H9 (cell line): Measurements from ENCODE around the gene ETV6. TPM values are rescaled to one million over a fixed set of nuclear protein-coding genes. Genes with fewer than 3 reads are reported as not detected.

Experiments
- DNase-seq: peaks from one replicate; pipeline ENCODE4 v3.0.0-alpha.2; 2017
- H2AFZ ChIP-seq: one replicate; pipeline ENCODE4 v1.6.1; 2013; ENCODE audit warnings: mild to moderate bottlenecking, low read length, control low read depth, moderate library complexity
- H2AK5ac ChIP-seq: 2 replicates; pipeline ENCODE4 v1.6.1; 2013; ENCODE audit warnings: low read length, control low read depth, mixed read lengths; ENCODE audit not compliant: insufficient read length
- H2BK120ac ChIP-seq: one replicate; pipeline ENCODE4 v1.6.1; 2013; ENCODE audit warnings: low read depth, mild to moderate bottlenecking, low read length, control low read depth, inconsistent platforms; ENCODE audit not compliant: poor library complexity, severe bottlenecking
- H2BK12ac ChIP-seq: 2 replicates; pipeline ENCODE4 v1.6.1; 2013; ENCODE audit warnings: low read length, control low read depth, mixed read lengths, low read depth; ENCODE audit not compliant: insufficient read length
- H2BK15ac ChIP-seq: 2 replicates; pipeline ENCODE4 v1.6.1; 2013; ENCODE audit warnings: low read depth, low read length, control low read depth
- H2BK20ac ChIP-seq: one replicate; pipeline ENCODE4 v1.6.1; 2013; ENCODE audit warnings: low read depth, mild to moderate bottlenecking, low read length, control low read depth, inconsistent platforms; ENCODE audit not compliant: poor library complexity, severe bottlenecking
- H2BK5ac ChIP-seq: 2 replicates; pipeline ENCODE4 v1.6.1; 2013; ENCODE audit warnings: low read length, control low read depth, mixed read lengths; ENCODE audit not compliant: insufficient read length
- H3K14ac ChIP-seq: 2 replicates; pipeline ENCODE4 v1.6.1; 2013; ENCODE audit warnings: low read length, control low read depth; ENCODE audit not compliant: insufficient read depth
- H3K18ac ChIP-seq: 2 replicates; pipeline ENCODE4 v1.6.1; 2013; ENCODE audit warnings: low read depth, mild to moderate bottlenecking, mixed read lengths, low read length, control low read depth; ENCODE audit not compliant: insufficient read length
- H3K23ac ChIP-seq: 2 replicates; pipeline ENCODE4 v1.6.1; 2013; ENCODE audit warnings: low read length, control low read depth, mixed read lengths, low read depth; ENCODE audit not compliant: insufficient read length
- H3K23me2 ChIP-seq: 2 replicates; pipeline ENCODE4 v1.6.1; 2013; ENCODE audit warnings: low read depth, mild to moderate bottlenecking, mixed read lengths, low read length, control low read depth; ENCODE audit not compliant: insufficient read length, poor library complexity, severe bottlenecking
- H3K27ac ChIP-seq: 2 replicates; pipeline ENCODE4 v1.5.1; 2013; ENCODE audit warnings: low read length, control low read depth, mixed read lengths, low read depth; ENCODE audit not compliant: insufficient read length
- H3K27me3 ChIP-seq: 2 replicates; pipeline ENCODE4 v1.6.1; 2013; ENCODE audit warnings: low read length, control low read depth, inconsistent platforms; ENCODE audit not compliant: insufficient read depth
- H3K4ac ChIP-seq: 2 replicates; pipeline ENCODE4 v1.6.1; 2013; ENCODE audit warnings: low read depth, mild to moderate bottlenecking, control low read depth, inconsistent platforms, low read length, moderate library complexity
- H3K4me1 ChIP-seq: 2 replicates; pipeline ENCODE4 v1.6.1; 2013; ENCODE audit warnings: low read length, control low read depth, inconsistent platforms; ENCODE audit not compliant: insufficient read depth
- H3K4me2 ChIP-seq: 2 replicates; pipeline ENCODE4 v1.6.1; 2013; ENCODE audit warnings: low read length, control low read depth, mixed read lengths; ENCODE audit not compliant: insufficient read length, insufficient read depth
- H3K56ac ChIP-seq: 2 replicates; pipeline ENCODE4 v1.6.1; 2013; ENCODE audit warnings: low read depth, mild to moderate bottlenecking, mixed read lengths, low read length, control low read depth; ENCODE audit not compliant: insufficient read length
- H3K79me1 ChIP-seq: 2 replicates; pipeline ENCODE4 v1.6.1; 2013; ENCODE audit warnings: low read depth, mild to moderate bottlenecking, moderate library complexity, low read length, control low read depth, inconsistent platforms; ENCODE audit not compliant: insufficient read depth, poor library complexity, severe bottlenecking
- H3K79me2 ChIP-seq: 2 replicates; pipeline ENCODE4 v1.6.1; 2013; ENCODE audit warnings: low read length, control low read depth, inconsistent platforms; ENCODE audit not compliant: insufficient read depth
- H3K9ac ChIP-seq: 2 replicates; pipeline ENCODE4 v1.6.1; 2013; ENCODE audit warnings: low read length, control low read depth, mixed read lengths; ENCODE audit not compliant: insufficient read length; ENCODE audit errors: extremely low read depth
- H3K9me3 ChIP-seq: one replicate; pipeline ENCODE4 v1.6.1; 2013; ENCODE audit warnings: low read depth, low read length, inconsistent platforms; ENCODE audit not compliant: control insufficient read depth
- H3T11ph ChIP-seq: one replicate; pipeline ENCODE4 v1.6.1; 2013; ENCODE audit warnings: mild to moderate bottlenecking, low read length, control low read depth, inconsistent platforms
- H4K20me1 ChIP-seq: one replicate; pipeline ENCODE4 v1.6.1; 2013; ENCODE audit not compliant: control insufficient read depth, insufficient read length, insufficient read depth
- H4K5ac ChIP-seq: 2 replicates; pipeline ENCODE4 v1.6.1; 2013; ENCODE audit warnings: low read depth, mild to moderate bottlenecking, mixed read lengths, low read length, control low read depth; ENCODE audit not compliant: insufficient read length
- H4K8ac ChIP-seq: replicated peaks from 2 replicates; pipeline ENCODE4 v1.6.1; 2013; ENCODE audit warnings: low read length, control low read depth, mixed read lengths, low read depth; ENCODE audit not compliant: insufficient read length
- H4K91ac ChIP-seq: 2 replicates; pipeline ENCODE4 v1.6.1; 2013; ENCODE audit warnings: low read depth, mild to moderate bottlenecking, moderate library complexity, mixed read lengths, low read length, control low read depth; ENCODE audit not compliant: insufficient read length
- H3K27ac Mint-ChIP-seq, 3 experiments: 2 replicates in 2 of 3; 3 replicates in 1 of 3; pipeline ENCODE4 v1.8.0; 2020 to 2021; ENCODE audit warnings: mixed read lengths in 3 of 3, mild to moderate bottlenecking in 1 of 3, moderate library complexity in 1 of 3
- H3K27me3 Mint-ChIP-seq: 2 replicates; pipeline ENCODE4 v1.8.0; 2021; ENCODE audit warnings: low read depth, mild to moderate bottlenecking, moderate library complexity, mixed read lengths
- H3K36me3 Mint-ChIP-seq, 3 experiments: 2 replicates in 2 of 3; 3 replicates in 1 of 3; pipeline ENCODE4 v1.8.0; 2020 to 2021; ENCODE audit warnings: low read depth in 3 of 3, mixed read lengths in 3 of 3; ENCODE audit not compliant: insufficient read depth in 1 of 3
- H3K4me1 Mint-ChIP-seq, 2 experiments: 2 replicates each; pipeline ENCODE4 v1.8.0; 2020; ENCODE audit warnings: mixed read lengths in 2 of 2
- H3K4me3 Mint-ChIP-seq, 2 experiments: 2 replicates in 1 of 2; 3 replicates in 1 of 2; pipeline ENCODE4 v1.8.0; 2020 to 2021; ENCODE audit warnings: mild to moderate bottlenecking in 2 of 2, mixed read lengths in 2 of 2, moderate library complexity in 1 of 2
- H3K9me3 Mint-ChIP-seq, 2 experiments: 2 replicates in 1 of 2; 3 replicates in 1 of 2; pipeline ENCODE4 v1.8.0; 2020; ENCODE audit warnings: mild to moderate bottlenecking in 2 of 2, mixed read lengths in 2 of 2, moderate library complexity in 1 of 2
- WGBS: extraction: QIAGEN DNeasy Blood & Tissue Kit; methylation state at CpG from one replicate; pipeline ENCODE4 v1.1.7; 2013; ENCODE audit warnings: missing lambda C conversion rate, low lambda C conversion rate, mixed read lengths; ENCODE audit not compliant: insufficient read length; ENCODE audit errors: extremely low coverage; 5-methylcytosine and 5-hydroxymethylcytosine counted together
- total RNA-seq: library from RNA; stranded (reverse); gene quantifications from 2 replicates; pipeline ENCODE4 v1.2.1, GENCODE V29; 2021
- TF ChIP-seq, protein P1 (sequence below): fragments of 200-600 bp; sonication (generic); conservative IDR thresholded peaks from 3 replicates; pipeline ENCODE4 v1.8.0; 2021; ENCODE audit warnings: antibody characterized with exemption, mild to moderate bottlenecking

ETV6 gene
- total RNA-seq, 1 experiment from 2014 or later: 28.7 TPM

DNA sequence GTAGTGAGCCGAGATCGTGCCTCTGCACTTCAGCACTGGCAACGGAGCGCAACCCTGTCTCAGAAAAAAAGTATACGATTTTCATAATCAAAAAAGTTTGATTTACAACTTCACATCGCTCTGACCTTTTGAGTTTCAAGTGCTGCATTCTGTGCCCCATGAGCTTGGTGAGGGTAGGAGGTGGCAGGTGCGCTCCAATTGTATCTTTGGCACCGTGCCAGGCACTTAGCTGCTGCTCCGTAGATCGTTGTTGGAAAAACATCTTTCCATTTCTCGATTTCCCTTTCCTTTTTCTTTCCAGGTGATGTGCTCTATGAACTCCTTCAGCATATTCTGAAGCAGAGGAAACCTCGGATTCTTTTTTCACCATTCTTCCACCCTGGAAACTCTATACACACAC lies 203.7 kb downstream of the ETV6 start:
- Histone ChIP-seq H3K79me1 (no peaks in the 10 kb centered on the region), H4K5ac (no peak overlapping the region), H4K91ac (no peak overlapping the region), H4K8ac (no peak overlapping the region), H3K23me2 (no peaks in the 10 kb centered on the region), H4K20me1 (no peaks in the 10 kb centered on the region), H3K23ac (no peak overlapping the region), H2BK20ac (no peak overlapping the region), H2BK120ac (no peak overlapping the region), H3K56ac (no peak overlapping the region), H2BK15ac (no peak overlapping the region), H3K9ac (no peak overlapping the region), H3K9me3 (no peaks in the 10 kb centered on the region), H3K27me3 (no peaks in the 10 kb centered on the region), H3T11ph (no peak overlapping the region), H2BK5ac (no peak overlapping the region), H3K4me2 (no peak overlapping the region), H2AK5ac (no peak overlapping the region), H2AFZ (no peak overlapping the region), H3K4me1 (peaks cover 18% of the 10 kb centered on the region; the same call in 1 of the 2 replicates), H3K18ac (no peak overlapping the region), H3K79me2 (no peaks in the 10 kb centered on the region), H2BK12ac (no peak overlapping the region), H3K4ac (no peak overlapping the region), H3K14ac (no peak overlapping the region), H3K27ac (no peak overlapping the region)
- TF ChIP-seq, protein P1, sequence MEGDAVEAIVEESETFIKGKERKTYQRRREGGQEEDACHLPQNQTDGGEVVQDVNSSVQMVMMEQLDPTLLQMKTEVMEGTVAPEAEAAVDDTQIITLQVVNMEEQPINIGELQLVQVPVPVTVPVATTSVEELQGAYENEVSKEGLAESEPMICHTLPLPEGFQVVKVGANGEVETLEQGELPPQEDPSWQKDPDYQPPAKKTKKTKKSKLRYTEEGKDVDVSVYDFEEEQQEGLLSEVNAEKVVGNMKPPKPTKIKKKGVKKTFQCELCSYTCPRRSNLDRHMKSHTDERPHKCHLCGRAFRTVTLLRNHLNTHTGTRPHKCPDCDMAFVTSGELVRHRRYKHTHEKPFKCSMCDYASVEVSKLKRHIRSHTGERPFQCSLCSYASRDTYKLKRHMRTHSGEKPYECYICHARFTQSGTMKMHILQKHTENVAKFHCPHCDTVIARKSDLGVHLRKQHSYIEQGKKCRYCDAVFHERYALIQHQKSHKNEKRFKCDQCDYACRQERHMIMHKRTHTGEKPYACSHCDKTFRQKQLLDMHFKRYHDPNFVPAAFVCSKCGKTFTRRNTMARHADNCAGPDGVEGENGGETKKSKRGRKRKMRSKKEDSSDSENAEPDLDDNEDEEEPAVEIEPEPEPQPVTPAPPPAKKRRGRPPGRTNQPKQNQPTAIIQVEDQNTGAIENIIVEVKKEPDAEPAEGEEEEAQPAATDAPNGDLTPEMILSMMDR: no peak
- H3K27me3 Mint-ChIP-seq: no peaks in the 10 kb centered on the region
- peaks cover 5 to 11% (median 7%) of the 10 kb centered on the region in 3 experiments; a peak in 5 of 7 replicates for H3K36me3 Mint-ChIP-seq
- no peak overlapping the region for H3K4me3 Mint-ChIP-seq
- WGBS: no CpG with 5 or more reads among the region's 12 CpGs
- no peaks in the 10 kb centered on the region for H3K9me3 Mint-ChIP-seq
- DNase-seq: no peak
- H3K27ac Mint-ChIP-seq: no peak overlapping the region
- H3K4me1 Mint-ChIP-seq: peaks cover 29 to 36% of the 10 kb centered on the region in 2 experiments
